ENCODE data around the gene BRD9. TPM values are rescaled to one million over a fixed set of nuclear protein-coding genes. Genes with fewer than 3 reads are reported as not detected.

The BRD9 gene
- total and polyA plus RNA-seq, 8 donors, result 37.9 to 60.6 (median 48.1) TPM

- DNase-seq (no peak), ATAC-seq (no peak)
- H3K4me3 ChIP-seq, result no peak overlapping the region
- peaks cover 0 to 7% of the 10 kb centered on the region in 2 donors for H3K36me3 ChIP-seq
- no peaks in the 10 kb centered on the region for H3K4me1 ChIP-seq
- H3K9me3 ChIP-seq, result no peaks in the 10 kb centered on the region
- intact Hi-C loops (cut with DNase I), result no loop called here
- no peak overlapping the region for H3K27ac ChIP-seq
- H3K27me3 ChIP-seq, result no peaks in the 10 kb centered on the region
- no peak for TF ChIP-seq CTCF (IDR thresholded peaks at IDR 0.05)
These were observed 15.6 kb upstream of the BRD9 start for GRCh38 chr5:908172-908571.

DNA sequence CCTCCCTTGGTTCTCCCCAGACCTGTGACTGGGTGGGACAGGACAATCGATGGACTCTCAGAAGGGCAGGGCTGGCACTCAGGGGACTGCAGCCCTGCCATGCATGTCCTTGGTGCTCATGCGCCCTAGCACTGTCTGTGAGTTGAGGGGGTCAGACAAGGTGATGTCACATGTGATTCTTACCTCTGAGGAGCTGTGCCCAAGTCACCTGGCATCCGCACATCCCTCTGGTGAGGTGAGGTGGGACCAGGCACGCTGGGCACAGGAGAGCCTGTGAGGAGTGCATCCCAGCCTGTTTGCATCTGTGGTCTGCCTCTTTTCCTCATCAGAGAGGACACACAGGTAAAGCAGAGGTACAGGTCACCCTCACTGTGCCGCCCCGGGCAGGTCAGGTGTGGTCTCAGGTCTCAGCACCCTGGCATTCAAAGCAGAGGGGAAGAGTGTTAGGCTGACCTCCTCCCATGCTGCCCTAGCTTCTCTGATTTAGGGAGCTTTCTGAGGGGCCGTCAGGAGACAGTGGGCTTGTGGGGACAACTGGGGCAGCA lies 14.8 kb upstream of the BRD9 start:
- no peak for TF ChIP-seq CTCF (IDR thresholded peaks at IDR 0.05)
- Histone ChIP-seq H3K27me3 (no peaks in the 10 kb centered on the region), H3K4me1 (peaks cover 0 to 5% of the 10 kb centered on the region in 2 donors), H3K4me3 (no peak overlapping the region), H3K27ac (no peak overlapping the region), H3K9me3 (no peaks in the 10 kb centered on the region), H3K36me3 (peaks cover 0 to 7% of the 10 kb centered on the region in 2 donors)
- intact Hi-C loops (cut with DNase I), result no loop called here
- ATAC-seq (no peak), DNase-seq (no peak)

DNA sequence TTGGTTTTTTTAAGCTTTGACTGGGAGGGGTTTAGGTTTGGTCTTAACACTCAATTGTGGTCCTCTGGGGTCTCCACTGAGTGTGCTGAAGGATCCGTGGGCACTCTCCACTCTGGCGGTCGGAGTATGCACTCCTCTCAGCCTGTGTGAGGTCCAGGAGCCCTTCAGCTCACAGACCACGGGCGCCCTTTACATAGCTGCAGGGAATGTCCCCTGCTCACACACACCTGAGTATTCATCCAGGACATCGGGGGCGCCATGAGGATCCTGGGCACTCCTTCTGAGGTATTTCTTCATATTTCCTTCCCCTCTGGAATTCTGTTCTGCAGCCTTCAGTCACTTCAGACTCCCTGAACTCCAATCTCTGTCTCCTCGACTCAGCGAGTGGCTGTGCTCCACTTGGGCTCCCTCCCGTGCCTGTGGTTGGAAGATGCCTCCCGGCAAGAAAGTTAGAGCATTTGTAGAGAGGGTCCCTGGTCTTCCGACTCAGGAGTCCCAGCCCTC lies 12.6 kb upstream of the BRD9 start:
- Histone ChIP-seq H3K27ac (no peak overlapping the region), H3K4me3 (no peak overlapping the region), H3K9me3 (no peaks in the 10 kb centered on the region), H3K36me3 (peaks cover 0 to 7% of the 10 kb centered on the region in 2 donors), H3K4me1 (peaks cover 0 to 5% of the 10 kb centered on the region in 2 donors), H3K27me3 (no peaks in the 10 kb centered on the region)
- DNase-seq (no peak), ATAC-seq (no peak)
- TF ChIP-seq CTCF (IDR thresholded peaks at IDR 0.05), result no peak
- intact Hi-C loops (cut with DNase I), result no loop called here

GRCh38 chr5:903756-904096 lies 11.1 kb upstream of the BRD9 start:
- no peak overlapping the region for H3K4me3 ChIP-seq
- no peak for TF ChIP-seq CTCF (IDR thresholded peaks at IDR 0.05)
- ATAC-seq (no peak), DNase-seq (no peak)
- H3K9me3 ChIP-seq, result no peaks in the 10 kb centered on the region
- H3K36me3 ChIP-seq, result peaks cover 0 to 7% of the 10 kb centered on the region in 2 donors
- no peak overlapping the region for H3K27ac ChIP-seq
- intact Hi-C loops (cut with DNase I), result loop anchor here in 1 of 2 donors (5.0 kb wide), 1 partner anchor 231 kb away; no protein-coding TSS in a partner anchor
- H3K4me1 ChIP-seq, result peaks cover 0 to 5% of the 10 kb centered on the region in 2 donors
- no peaks in the 10 kb centered on the region for H3K27me3 ChIP-seq

DNA sequence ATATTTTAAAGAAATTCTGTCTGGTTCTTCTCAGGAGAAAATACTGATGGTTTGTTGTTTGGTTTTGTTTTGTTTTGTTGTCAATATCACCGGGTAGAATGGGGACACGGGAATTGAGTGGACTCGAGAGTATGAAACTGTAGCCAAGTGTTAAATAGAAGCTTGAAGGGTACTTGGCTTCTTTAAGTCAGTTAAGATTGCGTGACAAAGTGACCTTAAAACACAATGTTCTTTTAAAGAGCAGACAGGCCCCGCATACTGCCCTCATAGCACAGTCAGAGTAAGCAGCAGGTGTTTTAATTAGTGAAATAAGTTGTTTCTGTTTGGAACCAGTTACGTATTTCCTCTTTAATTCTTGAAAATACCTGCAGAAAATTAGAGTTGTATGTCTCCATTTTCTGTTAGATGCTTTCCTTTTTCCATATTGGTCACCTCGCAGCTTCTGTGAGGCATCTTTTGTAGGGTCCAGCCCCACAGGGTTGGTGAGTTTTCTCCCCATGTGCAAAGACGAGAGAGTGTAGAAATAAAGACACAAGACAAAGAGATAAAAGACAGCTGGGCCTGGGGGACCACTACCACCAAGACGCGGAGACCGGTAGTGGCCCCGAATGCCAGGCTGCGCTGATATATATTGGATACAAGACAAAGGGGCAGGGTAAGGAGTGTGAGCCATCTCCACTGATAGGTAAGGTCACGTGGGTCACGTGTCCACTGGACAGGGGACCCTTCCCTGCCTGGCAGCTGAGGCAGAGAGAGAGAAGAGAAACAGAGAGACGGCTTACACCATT lies 9.7 kb upstream of the BRD9 start:
- DNase-seq (no peak), ATAC-seq (peak; percentile 84)
- intact Hi-C loops (cut with DNase I), result loop anchor here in 1 of 2 donors (5.0 kb wide), 1 partner anchor 230 kb away; no protein-coding TSS in a partner anchor
- no peak overlapping the region for H3K4me3 ChIP-seq
- H3K27ac ChIP-seq, result no peak overlapping the region
- H3K27me3 ChIP-seq, result no peaks in the 10 kb centered on the region
- TF ChIP-seq CTCF (IDR thresholded peaks at IDR 0.05), result no peak
- no peaks in the 10 kb centered on the region for H3K9me3 ChIP-seq
- peaks cover 0 to 5% of the 10 kb centered on the region in 2 donors for H3K4me1 ChIP-seq
- peaks cover 0 to 3% of the 10 kb centered on the region in 2 donors for H3K36me3 ChIP-seq
